ENCODE data around the gene TTBK1.

GRCh38 chr6:43258180-43258579 is 14.9 kb downstream of the TTBK1 start:
- TF ChIP-seq CTCF (IDR thresholded peaks at IDR 0.05; ENCODE audit: low read depth, low read length) (no peak), POLR2A (IDR thresholded peaks at IDR 0.05; ENCODE audit: extremely low read depth, insufficient read length) (no peak), MYC (IDR thresholded peaks at IDR 0.05; ENCODE audit: low read depth, low read length) (no peak)
